NCI-H1105 treated with DMSO at 0.1 percent for 48 hours (cell line): ENCODE data around the gene IZUMO4.
"Not testable (repeated sequence)": the region's sequence is repeated elsewhere in the genome, so short reads cannot be mapped to it uniquely, and the experiment has no call there.

ENCODE experiments used
- DNase-seq: peaks from one replicate; lab custom pipeline; 2025; lab: John Stamatoyannopoulos, UW

The IZUMO4 gene

GRCh38 chr19:2080336-2080988 lies 16.3 kb upstream of the IZUMO4 start:
- no peak for DNase-seq

- no peak for DNase-seq
Measured at GRCh38 chr19:2081873-2082810, 14.6 kb upstream of the IZUMO4 start.

GRCh38 chr19:2083174-2083854 lies 13.4 kb upstream of the IZUMO4 start:
- no peak for DNase-seq

GRCh38 chr19:2084993-2085720 lies 11.6 kb upstream of the IZUMO4 start:
- no peak for DNase-seq

- DNase-seq = not testable (repeated sequence)
Measured at GRCh38 chr19:2086695-2087620, 9.8 kb upstream of the IZUMO4 start.

- no peak for DNase-seq
Measured at GRCh38 chr19:2087621-2088100, 9.1 kb upstream of the IZUMO4 start.

GRCh38 chr19:2089001-2089711 lies 7.6 kb upstream of the IZUMO4 start:
- DNase-seq = no peak

- DNase-seq = no peak
Measured at GRCh38 chr19:2089727-2090053, 7.0 kb upstream of the IZUMO4 start.

GRCh38 chr19:2091926-2092525 lies 4.7 kb upstream of the IZUMO4 start:
- not testable (repeated sequence) for DNase-seq

GRCh38 chr19:2096034-2096479 lies 658 bp upstream of the IZUMO4 start, which contains the start of gene MOB3A:
TSS of gene MOB3A (minus strand) at chr19:2096326. CDS start at chr19:2078560, 17,766 bp downstream.
- DNase-seq = peak; percentile 87

GRCh38 chr19:2097203-2097885 lies 629 bp downstream of the IZUMO4 start:
- peak; percentile 42 for DNase-seq

- DNase-seq = peak; percentile 17
Measured at GRCh38 chr19:2097886-2098327, 1.2 kb downstream of the IZUMO4 start.

GRCh38 chr19:2099054-2099501 lies 2.4 kb downstream of the IZUMO4 start:
- no peak for DNase-seq

GRCh38 chr19:2099937-2100718 lies 3.4 kb downstream of the IZUMO4 start:
- no peak for DNase-seq

- no peak for DNase-seq
Measured at GRCh38 chr19:2100719-2101061, 4.0 kb downstream of the IZUMO4 start.

GRCh38 chr19:2101417-2102335 lies 5.0 kb downstream of the IZUMO4 start:
- DNase-seq = no peak
